ENCODE measurements around the gene NXPE3.

The NXPE3 gene

GRCh38 chr3:101827211-101828174, 48.5 kb downstream of the NXPE3 start:
- Histone ChIP-seq H3K4me3 (ENCODE audit: low read length) (peak overlapping the region; percentile 78), H3K27me3 (ENCODE audit: control insufficient read depth, low read length) (no peaks in the 10 kb centered on the region), H4K20me1 (ENCODE audit: control insufficient read depth, insufficient read depth, low read depth, low read length) (no peaks in the 10 kb centered on the region), H3K4me1 (ENCODE audit: control insufficient read depth, low read length) (peaks cover 47% of the 10 kb centered on the region), H3K36me3 (ENCODE audit: control insufficient read depth, low read length) (peaks cover 16% of the 10 kb centered on the region), H3F3A (ENCODE audit: control insufficient read depth, insufficient read depth) (peaks cover 13% of the 10 kb centered on the region), H3K9me2 (replicated peaks; ENCODE audit: control insufficient read depth, low read length) (no peaks in the 10 kb centered on the region), H3K79me2 (ENCODE audit: control insufficient read depth, low read length) (peaks cover 46% of the 10 kb centered on the region), H3K27ac (ENCODE audit: low read depth, low read length) (peak overlapping the region; percentile 81), H3K9me3 (ENCODE audit: control insufficient read depth, insufficient read depth, low read length) (no peaks in the 10 kb centered on the region), H3K4me2 (ENCODE audit: low read length) (peak overlapping the region; percentile 80)
- TF ChIP-seq EZH2phosphoT487 (IDR thresholded peaks at IDR 0.05; ENCODE audit: borderline replicate concordance, low read length): no peak
- TF ChIP-seq CTCF (IDR thresholded peaks at IDR 0.05; ENCODE audit: low read depth, low read length, poor library complexity, severe bottlenecking): no peak

GRCh38 chr3:101828276-101828675, 49.3 kb downstream of the NXPE3 start:
- Histone ChIP-seq H4K20me1 (ENCODE audit: control insufficient read depth, insufficient read depth, low read depth, low read length) (no peaks in the 10 kb centered on the region), H3K9me2 (replicated peaks; ENCODE audit: control insufficient read depth, low read length) (no peaks in the 10 kb centered on the region), H3K36me3 (ENCODE audit: control insufficient read depth, low read length) (peaks cover 24% of the 10 kb centered on the region), H3K27me3 (ENCODE audit: control insufficient read depth, low read length) (no peaks in the 10 kb centered on the region), H3K9me3 (ENCODE audit: control insufficient read depth, insufficient read depth, low read length) (no peaks in the 10 kb centered on the region), H3K4me3 (ENCODE audit: low read length) (peak overlapping the region; percentile 78), H3K4me2 (ENCODE audit: low read length) (peak overlapping the region; percentile 80), H3F3A (ENCODE audit: control insufficient read depth, insufficient read depth) (peaks cover 13% of the 10 kb centered on the region), H3K27ac (ENCODE audit: low read depth, low read length) (peak overlapping the region; percentile 81), H3K79me2 (ENCODE audit: control insufficient read depth, low read length) (peaks cover 54% of the 10 kb centered on the region), H3K4me1 (ENCODE audit: control insufficient read depth, low read length) (peaks cover 53% of the 10 kb centered on the region)
- TF ChIP-seq CTCF (IDR thresholded peaks at IDR 0.05; ENCODE audit: low read depth, low read length, poor library complexity, severe bottlenecking) (no peak), EZH2phosphoT487 (IDR thresholded peaks at IDR 0.05; ENCODE audit: borderline replicate concordance, low read length) (no peak)

- no peak for TF ChIP-seq EZH2phosphoT487 (IDR thresholded peaks at IDR 0.05; ENCODE audit: borderline replicate concordance, low read length)
- no peak for TF ChIP-seq CTCF (IDR thresholded peaks at IDR 0.05; ENCODE audit: low read depth, low read length, poor library complexity, severe bottlenecking)
- H3K4me2 ChIP-seq (ENCODE audit: low read length): peak overlapping the region; percentile 80
- no peaks in the 10 kb centered on the region for H3K27me3 ChIP-seq (ENCODE audit: control insufficient read depth, low read length)
- peaks cover 59% of the 10 kb centered on the region for H3K4me1 ChIP-seq (ENCODE audit: control insufficient read depth, low read length)
- peak overlapping the region; percentile 81 for H3K27ac ChIP-seq (ENCODE audit: low read depth, low read length)
- peak overlapping the region; percentile 78 for H3K4me3 ChIP-seq (ENCODE audit: low read length)
- H3K79me2 ChIP-seq (ENCODE audit: control insufficient read depth, low read length): peaks cover 59% of the 10 kb centered on the region
- H3K9me2 ChIP-seq (replicated peaks; ENCODE audit: control insufficient read depth, low read length): no peaks in the 10 kb centered on the region
- H4K20me1 ChIP-seq (ENCODE audit: control insufficient read depth, insufficient read depth, low read depth, low read length): no peaks in the 10 kb centered on the region
- H3K9me3 ChIP-seq (ENCODE audit: control insufficient read depth, insufficient read depth, low read length): no peaks in the 10 kb centered on the region
- H3K36me3 ChIP-seq (ENCODE audit: control insufficient read depth, low read length): peaks cover 27% of the 10 kb centered on the region
- H3F3A ChIP-seq (ENCODE audit: control insufficient read depth, insufficient read depth): peaks cover 13% of the 10 kb centered on the region
These were observed 49.9 kb downstream of the NXPE3 start for GRCh38 chr3:101828691-101829436.
